ENCODE measurements around the gene MOCS3.

DNA sequence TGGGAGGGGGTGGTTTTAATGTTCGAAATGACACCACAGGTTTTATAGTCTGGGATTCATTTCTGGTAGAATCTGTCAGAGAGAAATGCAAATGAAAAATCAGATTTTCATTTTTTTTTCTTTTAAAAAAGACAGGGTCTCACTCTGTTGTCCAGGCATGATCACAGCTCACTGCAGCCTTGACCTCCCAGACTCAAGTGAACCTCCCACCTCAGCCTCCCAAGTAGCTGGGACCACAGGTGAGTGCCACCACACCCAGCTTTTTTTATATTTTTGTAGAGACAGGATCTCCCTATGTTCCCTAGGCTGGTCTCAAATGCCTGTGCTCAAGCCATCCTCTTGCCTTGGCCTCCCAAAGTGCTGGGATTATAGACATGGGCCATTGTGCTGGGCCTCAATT lies 25.0 kb upstream of the MOCS3 start:
- TF ChIP-seq POLR2A (IDR thresholded peaks at IDR 0.05) (no peak), POLR2AphosphoS5 (IDR thresholded peaks at IDR 0.05; ENCODE audit: insufficient read depth in 1 of 2, low read depth in 1 of 2) (no peak)
- TF ChIP-seq, protein P1, sequence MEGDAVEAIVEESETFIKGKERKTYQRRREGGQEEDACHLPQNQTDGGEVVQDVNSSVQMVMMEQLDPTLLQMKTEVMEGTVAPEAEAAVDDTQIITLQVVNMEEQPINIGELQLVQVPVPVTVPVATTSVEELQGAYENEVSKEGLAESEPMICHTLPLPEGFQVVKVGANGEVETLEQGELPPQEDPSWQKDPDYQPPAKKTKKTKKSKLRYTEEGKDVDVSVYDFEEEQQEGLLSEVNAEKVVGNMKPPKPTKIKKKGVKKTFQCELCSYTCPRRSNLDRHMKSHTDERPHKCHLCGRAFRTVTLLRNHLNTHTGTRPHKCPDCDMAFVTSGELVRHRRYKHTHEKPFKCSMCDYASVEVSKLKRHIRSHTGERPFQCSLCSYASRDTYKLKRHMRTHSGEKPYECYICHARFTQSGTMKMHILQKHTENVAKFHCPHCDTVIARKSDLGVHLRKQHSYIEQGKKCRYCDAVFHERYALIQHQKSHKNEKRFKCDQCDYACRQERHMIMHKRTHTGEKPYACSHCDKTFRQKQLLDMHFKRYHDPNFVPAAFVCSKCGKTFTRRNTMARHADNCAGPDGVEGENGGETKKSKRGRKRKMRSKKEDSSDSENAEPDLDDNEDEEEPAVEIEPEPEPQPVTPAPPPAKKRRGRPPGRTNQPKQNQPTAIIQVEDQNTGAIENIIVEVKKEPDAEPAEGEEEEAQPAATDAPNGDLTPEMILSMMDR (IDR thresholded peaks at IDR 0.05): no peak
